ENCODE results near the gene CCDC88C.

GRCh38 chr14:91374879-91375702, 42.5 kb downstream of the CCDC88C start:
- TF ChIP-seq POLR2A (IDR thresholded peaks at IDR 0.05) (no peak), CTCF (IDR thresholded peaks at IDR 0.05) (no peak)
